H1 (cell line): ENCODE data around the gene GNS. TPM values are rescaled to one million over a fixed set of nuclear protein-coding genes. Genes with fewer than 3 reads are reported as not detected.

ENCODE experiments used
- CREB1 ChIP-seq: IDR thresholded peaks from 2 replicates; pipeline ENCODE4 v1.6.1; 2012; ENCODE audit warnings: inconsistent platforms
- RFX5 ChIP-seq: IDR thresholded peaks from 2 replicates; pipeline ENCODE4 v1.6.1; 2011; ENCODE audit warnings: low read depth, low read length, improper control_type of control experiment, borderline replicate concordance
- polyA plus RNA-seq, 7 experiments: library from polyadenylated mRNA; depleted of rRNA in 3 of 7; stranded (reverse) in 5 of 7; unstranded in 2 of 7; fragments of >200 nt in 5 of 7; fragments of 200-250 nt in 2 of 7; gene quantifications; 1 replicate in 5 of 7; 2 replicates in 1 of 7; 4 replicates in 1 of 7; pipeline versions ENCODE4 v1.2.1 to v1.2.3, GENCODE V29; 2011 to 2013; ENCODE audit warnings: missing spikeins in 2 of 7, mixed read lengths in 2 of 7
- total RNA-seq: library from RNA; stranded (reverse); fragmentation: NEBNext Ultra II Directional; extraction: Animal tissue kit (Norgen Biotek cat#: 25700); gene quantifications from 2 replicates; pipeline ENCODE4 v1.2.1, GENCODE V29; 2021

The GNS gene
- total and polyA plus RNA-seq, 2 of the 8 experiments (the other 6 are each of a cell fraction or from before 2014, with no cell fraction given): 16.0 to 28.5 TPM

GRCh38 chr12:64800640-64801039 lies 41.4 kb upstream of the GNS start (continued):
- TF ChIP-seq RFX5: no peak
- no peak for TF ChIP-seq CREB1
